LNCAP (cell line): ENCODE measurements around the gene DLST.

ENCODE experiments used
- CTCF ChIP-seq: fragments of 450-650 bp; IDR thresholded peaks from 2 replicates; pipeline ENCODE4 v1.5.1; 2017; ENCODE audit warnings: mild to moderate bottlenecking

The DLST gene

GRCh38 chr14:74881431-74882102 is at the start of gene DLST:
DLST (plus strand) TSS chr14:74881916; CDS start chr14:74881954, 38 bp downstream.
- no peak for TF ChIP-seq CTCF

GRCh38 chr14:74832849-74833248 is 48.9 kb upstream of the DLST start:
- no peak for TF ChIP-seq CTCF

- no peak for TF ChIP-seq CTCF
These were observed 46.9 kb upstream of the DLST start for GRCh38 chr14:74834692-74835392.

GRCh38 chr14:74835645-74836250 is 46.0 kb upstream of the DLST start:
- TF ChIP-seq CTCF = no peak

GRCh38 chr14:74836251-74836960 is 45.3 kb upstream of the DLST start:
- no peak for TF ChIP-seq CTCF

GRCh38 chr14:74838166-74838565 is 43.5 kb upstream of the DLST start:
- no peak for TF ChIP-seq CTCF

- TF ChIP-seq CTCF = no peak
These were observed 41.1 kb upstream of the DLST start for GRCh38 chr14:74840603-74841030.
